LNCaP clone FGC (cell line): ENCODE results near the gene CCDC102B.

Source experiments
- DNase-seq: peaks from one replicate; pipeline ENCODE4 v3.0.0-alpha.2; 2011; ENCODE audit warnings: low read depth
- H3K4me3 ChIP-seq: 2 replicates; pipeline ENCODE4 v1.5.1; 2011; ENCODE audit warnings: mild to moderate bottlenecking, low read depth, low read length, control low read depth
- CTCF ChIP-seq: IDR thresholded peaks from 2 replicates; pipeline ENCODE4 v1.5.1; 2012; ENCODE audit warnings: mild to moderate bottlenecking; ENCODE audit not compliant: control insufficient read depth, insufficient read depth; ENCODE audit errors: extremely low read depth

The CCDC102B gene

GRCh38 chr18:68960355-68960754, 162.5 kb downstream of the CCDC102B start:
- no peak for TF ChIP-seq CTCF
- no peak overlapping the region for H3K4me3 ChIP-seq
- no peak for DNase-seq

- TF ChIP-seq CTCF = no peak
- no peak overlapping the region for H3K4me3 ChIP-seq
- no peak for DNase-seq
These were observed 164.7 kb downstream of the CCDC102B start for GRCh38 chr18:68962623-68963022.

GRCh38 chr18:68965817-68966216, 167.9 kb downstream of the CCDC102B start:
- no peak overlapping the region for H3K4me3 ChIP-seq
- no peak for TF ChIP-seq CTCF
- DNase-seq = no peak

- no peak for DNase-seq
- no peak for TF ChIP-seq CTCF
- H3K4me3 ChIP-seq = no peak overlapping the region
These were observed 171.1 kb downstream of the CCDC102B start for GRCh38 chr18:68969027-68969426.

GRCh38 chr18:68972176-68972575, 174.3 kb downstream of the CCDC102B start:
- DNase-seq = no peak
- H3K4me3 ChIP-seq = no peak overlapping the region
- TF ChIP-seq CTCF = no peak

- no peak for TF ChIP-seq CTCF
- H3K4me3 ChIP-seq = no peak overlapping the region
- no peak for DNase-seq
These were observed 181.9 kb downstream of the CCDC102B start for GRCh38 chr18:68979737-68980136.

GRCh38 chr18:68983126-68983525, 185.2 kb downstream of the CCDC102B start:
- no peak for TF ChIP-seq CTCF
- DNase-seq = no peak
- H3K4me3 ChIP-seq = no peak overlapping the region
